Spinal cord (tissue), 10 donors: ENCODE measurements around the gene BAIAP2. TPM values are rescaled to one million over a fixed set of nuclear protein-coding genes. Genes with fewer than 3 reads are reported as not detected.

ENCODE experiments used
- DNase-seq, 6 donors: peaks; one replicate each; pipeline versions ENCODE4 v3.0.0 to v3.0.0-alpha.2; 2013 to 2015; ENCODE audit warnings: low spot score in 6 of 6, low read depth in 4 of 6
- H3K27ac ChIP-seq: one replicate; pipeline ENCODE4 v1.5.1; 2013; ENCODE audit warnings: low read depth, low read length, control low read depth
- H3K27me3 ChIP-seq: one replicate; pipeline ENCODE4 v1.6.1; 2013; ENCODE audit warnings: low read length; ENCODE audit not compliant: control insufficient read depth, insufficient read depth
- H3K36me3 ChIP-seq: one replicate; pipeline ENCODE4 v1.6.1; 2013; ENCODE audit warnings: low read length; ENCODE audit not compliant: control insufficient read depth, insufficient read depth
- H3K4me1 ChIP-seq: one replicate; pipeline ENCODE4 v1.6.1; 2013; ENCODE audit warnings: low read length; ENCODE audit not compliant: control insufficient read depth, insufficient read depth
- H3K4me3 ChIP-seq: one replicate; pipeline ENCODE4 v1.5.1; 2013; ENCODE audit warnings: low read depth, low read length, control low read depth
- H3K9me3 ChIP-seq: one replicate; pipeline ENCODE4 v1.6.1; 2013; ENCODE audit warnings: low read length; ENCODE audit not compliant: control insufficient read depth, insufficient read depth
- WGBS: methylation state at CpG from one replicate; pipeline ENCODE4 v1.1.5; 2013; ENCODE audit warnings: missing lambda C conversion rate; ENCODE audit not compliant: insufficient coverage; 5-methylcytosine and 5-hydroxymethylcytosine counted together
- polyA plus RNA-seq, 2 donors: library from polyadenylated mRNA; unstranded; fragments of 120-200 nt; gene quantifications; one replicate each; pipeline ENCODE4 v1.2.1, GENCODE V29; 2013; ENCODE audit not compliant: insufficient read length in 2 of 2
- total RNA-seq, 2 donors: library from RNA; depleted of rRNA in 1 of 2; stranded (reverse); fragments of 120-200 nt in 1 of 2; fragments of >200 nt in 1 of 2; gene quantifications; one replicate each; pipeline versions ENCODE4 v1.2.3 to v1.2.4, GENCODE V29; 2013 to 2014
- donor health status: healthy.

BAIAP2 gene
- total and polyA plus RNA-seq, 4 donors = 16.8 to 55.6 (median 37.8) TPM

DNA sequence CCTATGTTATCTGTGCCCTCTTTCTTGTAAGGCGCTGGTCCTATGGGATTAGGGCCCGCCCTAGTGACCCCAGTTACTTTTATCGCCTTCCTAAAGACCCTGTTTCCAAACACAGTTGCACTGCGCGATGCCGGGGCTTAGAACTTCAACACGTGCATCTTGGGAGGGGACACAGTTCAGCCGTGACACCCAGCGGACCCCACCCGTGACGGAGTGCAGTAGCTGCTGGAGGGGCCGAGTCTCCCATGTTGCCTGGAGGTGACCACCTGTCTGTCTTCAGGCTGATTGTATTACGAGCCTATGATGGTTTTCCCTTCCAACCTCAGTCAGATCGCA lies 9.4 kb downstream of the BAIAP2 start:
- Histone ChIP-seq H3K36me3 (peaks cover 52% of the 10 kb centered on the region), H3K27ac (peak overlapping the region; percentile 73), H3K9me3 (no peaks in the 10 kb centered on the region), H3K4me3 (no peak overlapping the region), H3K4me1 (peaks cover 81% of the 10 kb centered on the region), H3K27me3 (no peaks in the 10 kb centered on the region)
- WGBS = 58% methylated on average over 14 of the region's 14 CpGs
- DNase-seq = no peak

- WGBS = 39% methylated on average over 26 of the region's 28 CpGs
- H3K9me3 ChIP-seq = no peaks in the 10 kb centered on the region
- H3K4me3 ChIP-seq = no peak overlapping the region
- H3K27me3 ChIP-seq = no peaks in the 10 kb centered on the region
- peak in 2 of 6 donors; percentile 75 to 84 for DNase-seq
- peaks cover 52% of the 10 kb centered on the region for H3K36me3 ChIP-seq
- H3K27ac ChIP-seq = peak overlapping the region; percentile 73
- peaks cover 81% of the 10 kb centered on the region for H3K4me1 ChIP-seq
Measured at GRCh38 chr17:81044764-81045589, 10.0 kb downstream of the BAIAP2 start.

DNA sequence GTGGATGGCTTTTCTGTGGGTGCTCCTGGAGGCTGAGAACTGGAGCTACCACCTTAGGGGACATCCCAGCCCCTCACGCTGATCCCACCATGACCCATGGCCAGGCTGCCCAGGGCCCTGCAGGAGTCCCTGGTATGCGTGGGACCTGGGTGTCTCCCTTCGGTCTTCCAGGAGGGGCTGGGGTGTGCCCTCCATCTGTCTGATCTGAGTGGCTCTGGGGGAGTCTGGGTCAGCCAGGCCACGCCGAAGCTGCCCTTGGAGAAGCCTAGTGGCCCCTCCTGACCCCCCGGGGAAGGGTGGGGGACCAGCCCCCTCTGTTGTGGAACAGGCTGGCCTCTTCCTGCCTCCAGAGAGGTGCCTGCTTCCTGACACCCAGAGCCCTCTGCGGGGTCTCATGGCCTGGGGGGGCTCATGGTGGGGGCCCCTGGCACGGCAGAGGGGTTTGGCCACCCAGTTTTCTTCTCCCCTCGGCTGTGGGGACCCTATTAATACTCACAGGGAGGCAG lies 10.7 kb downstream of the BAIAP2 start:
- Histone ChIP-seq H3K36me3 (peaks cover 50% of the 10 kb centered on the region), H3K9me3 (no peaks in the 10 kb centered on the region), H3K27me3 (no peaks in the 10 kb centered on the region), H3K27ac (no peak overlapping the region), H3K4me1 (peaks cover 81% of the 10 kb centered on the region), H3K4me3 (no peak overlapping the region)
- 92% methylated on average over 6 of the region's 9 CpGs for WGBS
- no peak for DNase-seq

DNA sequence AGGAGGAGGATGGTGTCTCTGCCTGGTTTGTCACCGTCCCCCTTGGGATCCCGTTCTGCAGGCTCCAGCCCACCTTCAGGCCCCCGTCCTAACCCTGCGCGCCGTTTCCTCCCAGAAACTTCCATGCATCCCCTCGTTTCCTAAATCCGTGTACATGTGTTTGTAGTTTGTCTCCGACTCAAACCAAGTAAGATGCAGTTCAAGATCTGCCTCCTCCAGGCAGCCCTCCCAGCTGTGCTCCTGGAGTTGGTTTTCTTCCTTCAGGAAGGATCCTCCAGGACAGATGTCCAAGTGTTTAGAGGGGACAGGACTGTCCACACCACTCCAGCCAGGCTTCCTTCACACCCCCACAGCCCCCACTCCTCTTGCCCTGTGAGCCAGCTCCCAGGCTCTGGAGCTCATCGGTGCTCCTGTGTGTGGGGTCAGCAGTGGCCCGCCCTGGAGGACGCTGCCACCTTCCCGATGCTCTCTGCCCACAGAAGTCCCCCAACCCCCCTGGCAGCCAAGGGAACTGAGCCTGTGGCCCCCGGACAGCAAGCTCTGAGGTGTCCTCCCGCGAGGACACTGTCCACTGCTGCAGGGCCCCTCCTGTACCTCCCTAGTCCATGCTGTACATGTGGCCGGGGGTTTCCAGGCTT lies 11.3 kb downstream of the BAIAP2 start:
- Histone ChIP-seq H3K36me3 (peaks cover 53% of the 10 kb centered on the region), H3K27me3 (no peaks in the 10 kb centered on the region), H3K27ac (no peak overlapping the region), H3K4me3 (no peak overlapping the region), H3K4me1 (peaks cover 81% of the 10 kb centered on the region), H3K9me3 (no peaks in the 10 kb centered on the region)
- DNase-seq = no peak
- WGBS = 91% methylated on average over 15 of the region's 17 CpGs

DNA sequence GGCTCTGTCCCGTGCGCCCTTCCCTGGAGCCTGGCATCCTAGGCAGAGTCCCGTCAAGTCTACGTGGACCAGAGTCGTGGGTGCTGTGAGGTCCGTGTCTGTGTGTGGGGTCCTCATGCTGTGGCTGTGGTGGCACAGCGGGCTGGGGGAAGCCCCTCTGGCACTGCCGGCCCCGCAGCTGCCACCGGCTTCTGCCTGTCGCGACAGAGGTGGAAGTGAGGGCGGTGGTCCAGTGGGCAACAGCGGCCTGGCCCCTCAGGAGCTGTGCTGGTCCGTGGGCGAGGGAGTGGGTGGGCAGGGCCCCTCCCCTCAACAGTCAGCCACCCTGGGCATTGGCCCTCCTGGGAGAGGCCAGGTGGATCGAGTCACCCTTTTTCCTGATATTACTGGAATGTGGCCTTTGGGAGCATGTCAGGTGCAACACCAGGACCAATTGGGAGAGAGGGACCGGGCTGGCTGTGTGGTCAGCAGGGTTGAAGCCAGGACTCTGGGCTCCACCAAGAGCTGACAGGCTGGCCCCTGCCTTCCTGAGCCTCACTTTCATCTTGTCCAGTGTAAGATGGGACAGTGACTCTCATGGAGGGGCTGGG lies 11.9 kb downstream of the BAIAP2 start:
- Histone ChIP-seq H3K4me3 (no peak overlapping the region), H3K27ac (no peak overlapping the region), H3K4me1 (peaks cover 82% of the 10 kb centered on the region), H3K27me3 (no peaks in the 10 kb centered on the region), H3K36me3 (peaks cover 53% of the 10 kb centered on the region), H3K9me3 (no peaks in the 10 kb centered on the region)
- WGBS = 87% methylated on average over 17 of the region's 18 CpGs
- no peak for DNase-seq

DNA sequence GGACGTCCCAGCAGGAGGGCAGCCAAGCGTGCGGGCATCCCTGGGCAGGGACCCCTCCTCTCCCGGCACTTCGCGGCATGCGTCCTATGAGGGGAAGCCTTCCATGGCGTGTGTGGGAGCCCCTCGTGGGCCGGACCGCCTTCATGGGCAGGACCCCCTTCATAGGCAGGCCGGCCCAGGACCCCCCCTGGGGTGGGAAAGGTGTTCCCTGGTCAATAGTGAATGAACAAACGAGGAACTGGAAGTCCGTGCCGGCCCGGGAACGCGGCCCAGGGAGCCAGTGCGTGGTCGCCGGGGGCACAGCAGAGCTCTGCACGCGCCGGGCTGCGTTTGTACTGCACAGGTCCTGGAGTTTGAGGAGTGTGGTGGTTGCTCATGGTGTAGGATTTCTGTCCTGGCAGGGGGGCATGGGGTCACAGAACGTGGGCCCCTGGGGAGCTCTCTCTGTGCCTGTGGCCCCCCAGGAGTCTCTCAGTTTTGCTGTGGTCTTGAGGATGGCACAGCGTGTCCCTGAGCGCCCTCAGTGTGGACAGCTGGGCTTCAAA lies 13.9 kb downstream of the BAIAP2 start:
- H3K27ac ChIP-seq = no peak overlapping the region
- peaks cover 52% of the 10 kb centered on the region for H3K36me3 ChIP-seq
- H3K27me3 ChIP-seq = no peaks in the 10 kb centered on the region
- no peak for DNase-seq
- H3K4me1 ChIP-seq = peaks cover 91% of the 10 kb centered on the region
- H3K4me3 ChIP-seq = no peak overlapping the region
- H3K9me3 ChIP-seq = no peaks in the 10 kb centered on the region
- WGBS = 64% methylated on average over 26 of the region's 28 CpGs

DNA sequence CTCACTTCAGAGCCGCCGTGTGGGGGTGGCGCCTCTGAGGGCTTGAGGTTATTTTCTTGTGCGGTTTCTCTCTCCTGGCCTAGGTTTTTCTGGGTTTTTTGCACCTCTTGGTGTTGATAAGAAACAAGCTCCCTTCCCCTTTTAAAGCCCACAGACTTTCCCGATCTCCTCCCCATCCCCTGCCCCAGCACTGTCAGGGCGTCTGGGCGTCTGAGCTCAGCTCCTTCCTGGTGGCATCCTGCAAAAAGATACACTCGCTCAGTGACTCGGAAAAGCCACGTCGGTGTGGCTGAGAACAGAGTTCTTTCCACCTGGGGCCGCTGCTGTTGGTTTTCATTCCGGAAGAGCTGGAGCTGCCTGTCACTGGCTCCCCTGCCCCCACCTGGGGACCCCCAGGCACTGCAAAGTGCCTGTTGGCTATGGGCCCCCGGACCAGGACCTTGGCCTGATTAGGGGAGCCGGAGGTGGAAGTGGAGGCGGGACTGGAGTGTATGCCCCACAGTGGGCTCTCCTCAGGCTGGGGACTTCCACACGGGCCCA lies 14.5 kb downstream of the BAIAP2 start:
- peaks cover 89% of the 10 kb centered on the region for H3K4me1 ChIP-seq
- H3K27ac ChIP-seq = no peak overlapping the region
- no peaks in the 10 kb centered on the region for H3K9me3 ChIP-seq
- no peak overlapping the region for H3K4me3 ChIP-seq
- no peak for DNase-seq
- H3K27me3 ChIP-seq = no peaks in the 10 kb centered on the region
- H3K36me3 ChIP-seq = peaks cover 51% of the 10 kb centered on the region
- 69% methylated on average over 13 of the region's 17 CpGs for WGBS

GRCh38 chr17:81049973-81050551 lies 15.1 kb downstream of the BAIAP2 start:
- WGBS = 85% methylated on average over 23 of the region's 26 CpGs
- H3K9me3 ChIP-seq = no peaks in the 10 kb centered on the region
- H3K36me3 ChIP-seq = peaks cover 53% of the 10 kb centered on the region
- no peak for DNase-seq
- no peak overlapping the region for H3K27ac ChIP-seq
- H3K4me3 ChIP-seq = no peak overlapping the region
- H3K4me1 ChIP-seq = peaks cover 85% of the 10 kb centered on the region
- H3K27me3 ChIP-seq = no peaks in the 10 kb centered on the region
